HL-60/S4 (cell line): ENCODE measurements around the gene RPN2.
"Not testable (repeated sequence)": the region's sequence is repeated elsewhere in the genome, so short reads cannot be mapped to it uniquely, and the experiment has no call there.

ENCODE experiments used
- in situ Hi-C: fragments of 300-500 bp; cut with MboI; formaldehyde crosslinking; loops from 2 replicates; pipeline ENCODE4 v1.14.3; 2022; ENCODE audit warnings: low sequenced_read_pairs

Gene RPN2

DNA sequence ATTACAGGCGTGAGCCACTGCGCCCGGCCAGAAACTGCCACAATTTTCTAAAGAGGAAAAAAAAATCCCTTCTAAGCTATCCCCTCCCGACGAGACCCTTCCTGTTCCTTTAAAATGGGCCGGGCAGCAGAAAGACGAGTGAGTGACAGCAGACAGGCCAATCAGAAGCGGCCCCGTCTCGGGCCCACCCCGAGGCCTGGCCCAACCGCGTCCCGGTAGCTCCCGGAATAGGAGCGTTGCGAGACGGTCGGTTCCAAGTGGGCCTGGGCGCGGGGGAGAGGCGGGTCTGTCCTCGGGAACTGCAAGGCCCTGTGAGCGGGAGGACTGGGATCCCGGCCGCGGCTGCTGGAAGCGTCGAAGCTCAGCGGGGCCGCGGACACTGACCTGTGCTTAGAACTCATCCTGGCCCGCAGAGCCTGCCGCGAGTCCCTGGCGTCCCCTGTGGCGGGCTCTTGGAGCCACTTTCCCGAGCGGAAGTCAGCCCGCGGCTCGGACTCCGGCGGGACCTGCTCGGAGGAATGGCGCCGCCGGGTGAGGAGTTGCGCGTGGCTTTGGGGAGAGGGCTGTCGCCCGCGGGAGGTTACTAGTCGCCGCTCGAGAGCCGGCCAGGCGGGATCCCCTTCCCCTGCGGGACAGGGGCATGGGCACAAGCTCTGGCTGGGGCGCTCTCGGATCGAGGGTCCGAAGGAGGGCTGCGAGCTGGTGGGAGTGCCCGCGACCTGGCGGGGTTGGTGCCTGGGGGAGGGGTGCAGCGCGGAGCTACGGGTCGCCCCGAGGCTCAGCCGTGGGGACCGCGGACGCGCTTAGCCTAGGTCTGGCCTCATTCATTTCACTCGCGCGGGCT lies at the start of gene RPN2, which contains the start of gene MROH8:
RPN2 (plus strand) TSS at position 492 of the 844 bp plus-strand sequence; CDS start at position 519, 27 bp downstream.
MROH8 (minus strand) TSS at position 710 of the 844 bp plus-strand sequence.
- in situ Hi-C loops, result no loop called here

GRCh38 chr20:37131486-37131885 lies 47.6 kb upstream of the RPN2 start:
- in situ Hi-C loops, result no loop called here

GRCh38 chr20:37133952-37134351 lies 45.2 kb upstream of the RPN2 start:
- in situ Hi-C loops, result no loop called here

GRCh38 chr20:37137547-37137946 lies 41.6 kb upstream of the RPN2 start:
- in situ Hi-C loops, result no loop called here

DNA sequence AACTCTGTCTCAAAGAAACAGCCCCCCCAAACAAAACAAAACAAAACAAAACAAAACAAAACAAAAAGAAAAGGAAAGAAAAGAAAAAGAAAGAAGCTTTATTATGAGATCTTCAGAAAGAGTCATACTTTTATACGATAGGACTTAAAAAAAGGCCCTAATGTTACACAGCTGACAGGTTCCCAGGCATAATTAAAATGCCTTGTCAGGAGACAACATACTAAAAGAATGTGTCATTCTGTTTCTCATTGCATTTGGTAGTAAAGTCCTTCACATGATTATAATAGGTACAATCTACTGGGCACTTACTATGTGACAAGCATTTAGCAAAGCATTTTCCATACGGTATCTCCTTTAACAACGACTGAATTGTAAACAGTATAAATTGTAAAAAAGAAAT lies 36.4 kb upstream of the RPN2 start:
- in situ Hi-C loops, result no loop called here

- in situ Hi-C loops, result no loop called here
Measured at GRCh38 chr20:37144856-37145404, 34.2 kb upstream of the RPN2 start.

DNA sequence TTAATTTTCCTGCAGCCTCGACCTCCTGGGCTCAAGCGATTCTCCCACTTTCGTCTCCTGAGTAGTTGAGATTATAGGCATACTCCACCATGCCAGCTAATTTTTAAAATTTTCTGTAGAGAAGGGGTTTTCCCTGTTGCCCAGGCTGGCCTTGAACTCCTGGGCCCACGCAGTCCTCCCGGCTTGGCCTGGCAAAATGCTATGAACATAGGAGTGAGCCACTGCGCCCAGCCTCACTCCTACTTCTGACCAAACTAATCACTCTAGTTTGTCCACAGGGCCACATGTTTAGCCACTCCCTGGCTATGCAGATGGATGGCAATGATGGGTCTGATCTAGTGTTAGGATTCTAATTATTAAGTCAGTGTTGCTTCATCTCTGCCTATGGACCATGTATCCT lies 31.9 kb upstream of the RPN2 start:
- in situ Hi-C loops, result no loop called here

DNA sequence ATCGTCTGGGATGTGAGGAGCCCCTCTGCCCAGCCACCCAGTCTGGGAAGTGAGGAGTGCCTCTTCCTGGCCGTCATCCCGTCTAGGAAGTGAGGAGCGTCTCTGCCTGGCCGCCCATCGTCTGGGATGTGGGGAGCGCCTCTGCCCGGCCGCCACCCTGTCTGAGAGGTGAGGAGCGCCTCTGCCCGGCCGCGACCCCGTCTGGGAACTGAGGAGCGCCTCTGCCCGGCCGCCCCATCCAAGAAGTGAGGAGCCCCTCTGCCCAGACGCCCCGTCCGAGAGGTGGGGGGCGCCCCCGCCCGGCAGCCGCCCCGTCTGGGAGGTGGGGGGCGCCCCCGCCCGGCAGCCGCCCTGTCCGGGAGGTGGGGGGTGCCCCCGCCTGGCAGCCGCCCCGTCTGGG lies 28.3 kb upstream of the RPN2 start:
- in situ Hi-C loops, result not testable (repeated sequence)

GRCh38 chr20:37151529-37151928 lies 27.6 kb upstream of the RPN2 start:
- in situ Hi-C loops, result no loop called here

GRCh38 chr20:37152284-37152683 lies 26.8 kb upstream of the RPN2 start:
- in situ Hi-C loops, result no loop called here

DNA sequence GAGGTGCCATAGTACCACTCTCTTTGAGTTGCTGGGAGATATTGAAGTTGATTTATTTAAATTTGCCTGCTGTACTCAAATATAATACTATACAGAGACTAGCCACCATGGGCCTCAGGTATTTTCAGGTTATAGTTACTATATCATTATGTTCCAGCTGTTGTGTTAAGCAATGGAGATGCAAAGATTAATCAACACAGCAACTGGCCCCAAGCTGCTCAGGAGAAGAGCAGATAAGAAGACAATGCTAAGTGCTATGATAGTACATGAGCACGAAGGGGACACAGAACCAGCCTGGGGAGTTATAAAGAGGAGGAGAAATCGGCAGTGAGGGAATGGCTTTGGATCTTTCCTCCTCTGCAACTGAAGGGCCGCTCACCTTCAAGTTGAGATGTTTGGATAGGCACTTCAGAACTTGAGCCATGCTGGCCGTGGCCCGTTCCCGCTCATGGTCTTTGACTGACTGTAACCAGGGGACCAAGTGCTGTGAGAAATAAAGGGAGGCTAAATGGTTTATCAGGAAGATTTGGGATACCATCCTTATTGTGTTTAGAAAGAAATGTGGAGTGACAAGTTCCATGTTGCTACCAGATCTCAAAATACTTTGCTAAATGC lies 24.3 kb upstream of the RPN2 start:
- in situ Hi-C loops, result no loop called here

DNA sequence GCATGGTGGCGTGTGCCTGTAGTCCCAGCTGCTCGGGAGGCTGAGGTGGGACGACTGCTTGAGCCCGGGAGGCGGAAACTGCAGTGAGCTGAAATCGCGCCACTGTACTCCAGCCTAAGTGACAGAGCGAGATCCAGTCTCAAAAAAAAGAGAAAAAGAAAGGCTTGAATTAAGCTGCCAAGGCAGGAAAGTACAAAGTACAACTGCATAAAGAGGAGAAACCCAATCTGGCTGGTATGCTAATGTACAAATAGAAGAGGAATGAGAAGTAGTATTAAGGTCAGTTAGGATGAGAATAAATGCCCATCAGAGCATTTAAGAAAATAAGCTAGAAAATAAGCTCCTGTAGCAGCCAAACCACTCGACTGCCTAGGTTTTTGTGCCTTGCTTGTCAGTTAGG lies 23.1 kb upstream of the RPN2 start:
- in situ Hi-C loops, result no loop called here

- in situ Hi-C loops, result no loop called here
Measured at GRCh38 chr20:37158248-37158647, 20.9 kb upstream of the RPN2 start.

DNA sequence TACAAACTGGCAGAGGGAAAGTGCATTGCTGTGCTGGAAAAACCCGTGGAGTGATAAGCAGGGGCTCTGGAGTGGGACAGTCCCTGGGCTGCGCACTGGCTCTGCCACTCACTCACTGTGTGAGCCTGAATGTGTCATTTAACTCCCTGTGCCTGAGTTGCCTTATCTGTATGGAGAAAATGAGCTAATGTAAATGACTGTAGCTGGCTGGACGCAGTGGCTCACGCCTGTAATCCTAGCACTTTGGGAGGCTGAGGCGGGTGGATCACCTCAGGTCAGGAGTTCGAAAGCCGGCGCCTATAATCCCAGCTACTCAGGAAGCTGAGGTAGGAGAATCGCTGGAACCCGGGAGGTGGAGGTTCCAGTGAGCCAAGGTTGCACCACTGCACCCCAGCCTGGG lies 18.4 kb upstream of the RPN2 start:
- in situ Hi-C loops, result no loop called here

GRCh38 chr20:37161830-37162549 lies 17.1 kb upstream of the RPN2 start:
- in situ Hi-C loops, result no loop called here

DNA sequence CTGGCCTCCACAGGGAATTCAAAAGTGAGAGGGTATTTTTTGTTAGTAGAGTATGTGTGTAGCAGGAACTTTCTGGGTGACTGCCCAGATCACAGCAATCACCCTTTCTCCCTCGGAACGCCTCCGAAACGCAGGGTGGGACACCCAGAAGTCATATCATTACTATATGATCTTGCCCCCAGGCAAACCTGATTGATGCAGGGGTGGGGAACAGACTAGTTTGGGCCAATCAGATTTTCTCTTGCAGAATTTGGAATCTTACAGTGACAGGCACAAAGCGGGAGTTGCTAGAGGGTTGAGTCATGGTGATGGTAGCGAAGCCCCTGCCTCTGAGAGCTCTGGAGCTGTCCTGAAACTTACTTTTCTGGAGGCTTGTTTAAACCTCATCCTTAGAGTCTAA lies 16.5 kb upstream of the RPN2 start:
- in situ Hi-C loops, result no loop called here

- in situ Hi-C loops, result no loop called here
Measured at GRCh38 chr20:37163832-37164554, 15.1 kb upstream of the RPN2 start.

DNA sequence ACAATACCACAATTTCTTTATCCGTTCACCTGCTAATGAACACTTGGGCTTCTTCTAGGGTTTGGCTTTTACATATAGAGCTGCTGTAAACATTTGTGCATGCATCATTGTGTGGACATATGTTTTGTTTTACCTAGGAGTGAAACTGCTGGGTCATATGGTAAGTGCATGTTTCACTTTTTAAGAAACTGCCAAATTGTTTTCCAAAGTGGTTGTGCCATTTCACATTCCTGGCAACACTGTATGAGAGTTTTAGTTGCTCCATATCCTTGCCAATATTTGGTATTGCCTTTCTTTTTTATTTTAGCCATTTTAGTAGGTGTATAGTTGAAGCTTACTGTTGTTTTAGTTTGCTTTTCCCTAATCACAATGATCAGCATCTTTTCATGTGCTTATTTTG lies 14.1 kb upstream of the RPN2 start:
- in situ Hi-C loops, result no loop called here

- in situ Hi-C loops, result no loop called here
Measured at GRCh38 chr20:37166867-37167266, 12.3 kb upstream of the RPN2 start.

DNA sequence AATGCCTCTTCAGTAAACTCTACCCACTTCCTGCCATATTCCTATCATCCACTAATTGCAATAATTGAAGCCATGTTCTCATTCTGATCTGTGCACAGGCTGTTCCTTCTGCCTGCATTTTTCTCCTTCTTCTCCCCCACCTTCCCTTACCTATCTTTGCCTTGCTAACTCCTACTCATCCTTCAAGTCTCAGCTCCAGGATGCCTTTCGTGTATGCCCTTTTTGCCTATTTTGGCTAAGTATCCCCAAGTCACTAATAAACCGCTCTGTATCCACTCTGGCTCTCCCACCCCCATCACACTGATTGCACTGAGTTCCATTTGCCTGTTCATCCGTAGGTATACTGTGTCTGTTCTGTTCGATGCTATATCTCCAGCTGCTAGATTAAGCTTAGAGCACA lies 6.3 kb upstream of the RPN2 start:
- in situ Hi-C loops, result no loop called here
